ENCODE data around the gene PSG11. TPM values are rescaled to one million over a fixed set of nuclear protein-coding genes. Genes with fewer than 3 reads are reported as not detected.
"Not testable (repeated sequence)": the region's sequence is repeated elsewhere in the genome, so short reads cannot be mapped to it uniquely, and the experiment has no call there.

PSG11 gene
- polyA plus RNA-seq, 1 of the 3 experiments (the other 2 are of a cell fraction) = 0.08 TPM

- H3K4me3 ChIP-seq (ENCODE audit: low read depth in 2 of 2, low read length in 1 of 2); H2AFZ ChIP-seq (ENCODE audit: low read depth); POLR2A ChIA-PET; H4K20me1 ChIP-seq (ENCODE audit: insufficient read depth); H3F3A ChIP-seq (replicated peaks; ENCODE audit: insufficient read depth); H3K4me2 ChIP-seq; DNase-seq; H3K4me1 ChIP-seq (ENCODE audit: control insufficient read depth in 1 of 2, insufficient read depth in 2 of 2, low read depth in 1 of 2, low read length in 1 of 2); CTCF ChIA-PET; H3K36me3 ChIP-seq (replicated peaks in 1 of 2; ENCODE audit: control insufficient read depth in 1 of 2, insufficient read depth in 2 of 2, low read length in 1 of 2); H3K9me3 ChIP-seq; H3K27ac ChIP-seq (ENCODE audit: low read depth in 2 of 2, low read length in 1 of 2); H3K9me2 ChIP-seq; H3K9ac ChIP-seq; H3K27me3 ChIP-seq (ENCODE audit: insufficient read depth); H3K79me2 ChIP-seq (ENCODE audit: insufficient read depth): not testable (repeated sequence)
- 58% methylated on average over 3 of the region's 3 CpGs for whole genome bisulfite sequencing (ENCODE audit: low lambda C conversion rate)
These were observed 21.7 kb upstream of the PSG11 start for GRCh38 chr19:43047966-43048365.

- H3K4me2 ChIP-seq; POLR2A ChIA-PET; H3K9ac ChIP-seq; H3K27me3 ChIP-seq (ENCODE audit: insufficient read depth); H3K9me3 ChIP-seq; H2AFZ ChIP-seq (ENCODE audit: low read depth); H4K20me1 ChIP-seq (ENCODE audit: insufficient read depth); H3K4me3 ChIP-seq (ENCODE audit: low read depth in 2 of 2, low read length in 1 of 2); H3K27ac ChIP-seq (ENCODE audit: low read depth in 2 of 2, low read length in 1 of 2); H3K9me2 ChIP-seq; CTCF ChIA-PET; H3K36me3 ChIP-seq (replicated peaks in 1 of 2; ENCODE audit: control insufficient read depth in 1 of 2, insufficient read depth in 2 of 2, low read length in 1 of 2); H3K79me2 ChIP-seq (ENCODE audit: insufficient read depth); DNase-seq; H3F3A ChIP-seq (replicated peaks; ENCODE audit: insufficient read depth); H3K4me1 ChIP-seq (ENCODE audit: control insufficient read depth in 1 of 2, insufficient read depth in 2 of 2, low read depth in 1 of 2, low read length in 1 of 2): not testable (repeated sequence)
- WGBS (ENCODE audit: low lambda C conversion rate) = 20% methylated on average over 2 of the region's 2 CpGs
These were observed 20.3 kb upstream of the PSG11 start for GRCh38 chr19:43046578-43046977.

- H4K20me1 ChIP-seq (ENCODE audit: insufficient read depth); H3K27ac ChIP-seq (ENCODE audit: low read depth in 2 of 2, low read length in 1 of 2); POLR2A ChIA-PET; H3K4me3 ChIP-seq (ENCODE audit: low read depth in 2 of 2, low read length in 1 of 2); H3K36me3 ChIP-seq (replicated peaks in 1 of 2; ENCODE audit: control insufficient read depth in 1 of 2, insufficient read depth in 2 of 2, low read length in 1 of 2); H3K79me2 ChIP-seq (ENCODE audit: insufficient read depth); H3K4me2 ChIP-seq; H2AFZ ChIP-seq (ENCODE audit: low read depth); CTCF ChIA-PET; H3K27me3 ChIP-seq (ENCODE audit: insufficient read depth); DNase-seq; H3K9me3 ChIP-seq; H3K9me2 ChIP-seq; H3F3A ChIP-seq (replicated peaks; ENCODE audit: insufficient read depth); H3K4me1 ChIP-seq (ENCODE audit: control insufficient read depth in 1 of 2, insufficient read depth in 2 of 2, low read depth in 1 of 2, low read length in 1 of 2); H3K9ac ChIP-seq: not testable (repeated sequence)
- 17% methylated on average over 1 of the region's 1 CpG for WGBS (ENCODE audit: low lambda C conversion rate)
These were observed 17.4 kb upstream of the PSG11 start for GRCh38 chr19:43043492-43044180.

- H3K4me2 ChIP-seq; DNase-seq; H3K27me3 ChIP-seq (ENCODE audit: insufficient read depth); H3K79me2 ChIP-seq (ENCODE audit: insufficient read depth); H3K36me3 ChIP-seq (replicated peaks in 1 of 2; ENCODE audit: control insufficient read depth in 1 of 2, insufficient read depth in 2 of 2, low read length in 1 of 2); H3K9me3 ChIP-seq; H3F3A ChIP-seq (replicated peaks; ENCODE audit: insufficient read depth); H4K20me1 ChIP-seq (ENCODE audit: insufficient read depth); H3K9ac ChIP-seq; H3K4me1 ChIP-seq (ENCODE audit: control insufficient read depth in 1 of 2, insufficient read depth in 2 of 2, low read depth in 1 of 2, low read length in 1 of 2); H3K9me2 ChIP-seq; CTCF ChIA-PET; H3K4me3 ChIP-seq (ENCODE audit: low read depth in 2 of 2, low read length in 1 of 2); POLR2A ChIA-PET; H3K27ac ChIP-seq (ENCODE audit: low read depth in 2 of 2, low read length in 1 of 2); H2AFZ ChIP-seq (ENCODE audit: low read depth): not testable (repeated sequence)
- TF ChIP-seq SMC3 (IDR thresholded peaks at IDR 0.05; ENCODE audit: low read depth, low read length) (peak; percentile 44), CTCF (IDR thresholded peaks at IDR 0.05) (peak; percentile 49), RAD21 (IDR thresholded peaks at IDR 0.05; ENCODE audit: low read length) (peak; percentile 28; the same call in 1 of the 2 replicates)
- WGBS (ENCODE audit: low lambda C conversion rate) = 49% methylated on average over 2 of the region's 2 CpGs
These were observed 5.4 kb upstream of the PSG11 start for GRCh38 chr19:43031645-43032044.
